Putamen (tissue), 1 donor: ENCODE results near the gene FBXO40.

Experiments
- DNase-seq: peaks from one replicate; pipeline ENCODE4 v3.0.0-alpha.2; 2016; ENCODE audit warnings: low spot score

FBXO40 gene

DNA sequence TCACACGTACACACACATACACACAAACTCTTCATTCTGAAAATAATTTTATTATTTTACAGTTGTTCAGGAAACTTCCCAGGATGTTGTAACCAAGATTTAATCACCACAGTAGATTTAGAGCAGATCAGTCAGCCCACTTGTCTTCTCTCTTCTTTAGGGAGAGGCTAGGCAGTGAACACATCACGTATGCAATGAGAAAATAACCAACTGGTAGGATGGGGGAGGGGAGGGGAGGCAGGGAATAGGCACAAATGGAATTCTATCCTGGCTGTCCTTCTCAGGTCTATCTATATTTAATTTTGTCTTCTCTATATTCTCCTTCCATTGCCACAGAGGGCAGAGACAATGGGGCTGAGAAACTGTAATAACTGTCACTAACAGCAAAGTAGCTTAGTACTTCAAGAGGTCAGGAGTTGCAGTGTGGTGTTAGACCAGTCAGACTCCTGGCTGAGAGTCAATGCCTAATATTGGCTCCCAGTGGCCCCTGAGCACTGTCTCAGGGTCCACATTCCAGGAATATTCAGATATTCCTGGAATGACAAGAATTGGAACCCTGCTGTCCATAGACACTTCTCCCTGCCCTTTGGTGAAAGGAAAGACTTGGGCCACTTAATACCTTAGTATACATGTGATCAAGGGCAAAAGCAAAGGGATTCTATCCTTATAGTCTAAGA lies 70.1 kb downstream of the FBXO40 start:
- DNase-seq = no peak

DNA sequence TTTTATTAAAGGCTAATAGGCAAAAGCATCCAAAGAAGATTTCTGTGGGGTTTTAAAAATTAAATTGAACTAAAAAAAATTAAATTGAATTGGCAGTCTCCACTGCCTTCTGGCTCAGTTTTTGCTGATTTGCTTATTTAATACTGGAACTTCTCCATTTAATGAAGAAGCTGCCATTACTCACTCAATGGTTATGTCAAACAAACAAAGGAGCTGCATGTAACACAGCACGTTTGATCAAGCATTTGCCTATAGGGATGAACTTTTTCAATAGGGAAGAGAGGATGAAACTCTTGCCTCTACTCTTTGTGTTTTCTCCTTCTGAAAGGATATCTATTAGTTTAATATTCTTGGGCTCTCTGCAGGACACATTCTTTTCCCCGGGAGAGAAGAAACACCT lies 72.3 kb downstream of the FBXO40 start:
- DNase-seq = no peak

DNA sequence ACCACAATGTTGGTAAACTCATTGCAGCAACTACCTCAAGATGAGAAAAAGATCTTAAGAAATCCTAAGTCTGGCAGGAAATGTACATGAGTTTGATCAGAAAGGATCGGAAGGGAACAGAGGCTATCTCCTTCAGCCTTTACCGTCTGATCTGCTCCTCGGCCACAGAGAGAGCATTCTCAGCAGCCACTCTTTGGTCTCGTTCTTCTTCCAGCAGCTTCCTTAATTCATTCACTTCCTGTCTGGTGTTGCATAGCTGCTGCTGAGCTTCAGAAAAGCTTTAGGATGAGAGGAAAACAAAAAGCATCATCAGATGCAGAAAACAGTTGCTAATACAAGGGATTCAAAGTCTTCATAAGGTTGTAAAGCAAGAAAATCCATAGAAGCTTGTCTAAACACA lies 74.2 kb downstream of the FBXO40 start:
- no peak for DNase-seq

DNA sequence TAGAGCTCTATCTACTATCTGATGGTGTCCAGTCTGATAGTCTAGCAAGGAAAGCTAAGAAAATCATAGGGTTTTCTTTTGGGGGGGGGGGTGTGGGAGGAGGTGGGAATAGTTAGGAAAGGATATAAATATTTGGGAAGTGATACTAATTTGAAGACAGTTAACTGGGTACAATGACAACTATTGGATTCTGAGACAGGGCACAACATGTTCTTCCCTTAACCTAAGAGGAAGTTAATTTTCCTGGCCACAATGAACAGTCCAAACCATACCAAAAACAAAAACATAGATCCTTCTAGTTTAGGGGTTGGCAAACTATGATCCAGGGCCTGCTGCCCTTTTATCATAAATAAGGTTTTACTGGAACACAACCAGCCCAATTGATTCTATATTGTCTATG lies 77.5 kb downstream of the FBXO40 start:
- no peak for DNase-seq

DNA sequence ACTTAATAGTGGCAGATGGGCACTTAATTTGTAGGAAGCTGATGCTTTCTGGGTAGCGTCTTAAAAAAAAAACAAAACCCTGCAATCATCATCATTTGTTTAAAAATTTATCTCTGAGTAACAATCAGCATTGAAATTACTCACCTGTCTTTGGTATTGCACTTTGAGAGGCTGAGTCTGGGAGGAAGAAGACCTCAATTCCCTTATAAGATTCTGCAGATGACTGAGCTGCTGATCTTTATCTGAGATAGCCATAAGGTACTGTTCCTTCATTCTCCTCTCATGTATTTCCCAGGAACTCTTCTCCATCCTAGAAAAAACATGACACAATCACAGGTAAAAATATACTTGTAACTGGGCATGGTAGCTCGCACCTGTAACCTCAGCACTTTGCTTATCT lies 84.0 kb downstream of the FBXO40 start:
- DNase-seq = no peak
